ENCODE results near the gene HTR4.

HTR4 gene

GRCh38 chr5:148653836-148654781 lies at the start of gene HTR4:
Gene HTR4, minus strand, starts transcription at chr5:148654527. Its CDS starts 17,513 bp downstream, at chr5:148637014.
- Histone ChIP-seq H3K4me1 (ENCODE audit: control insufficient read depth, insufficient read depth, low read length) (no peaks in the 10 kb centered on the region), H3K4me3 (ENCODE audit: low read length) (no peak within 1 kb of the TSS), H3K9ac (ENCODE audit: low read length) (no peak within 1 kb of the TSS), H3K9me3 (ENCODE audit: control insufficient read depth, low read length) (no peaks in the 10 kb centered on the region), H3K27me3 (ENCODE audit: control insufficient read depth, insufficient read depth, low read length) (peaks cover 30% of the 10 kb centered on the region), H3K36me3 (ENCODE audit: control insufficient read depth, insufficient read depth, low read length) (no peaks in the 10 kb centered on the region)

GRCh38 chr5:148702019-148702596 lies 47.8 kb upstream of the HTR4 start:
- Histone ChIP-seq H3K4me1 (ENCODE audit: control insufficient read depth, insufficient read depth, low read length) (no peaks in the 10 kb centered on the region), H3K9ac (ENCODE audit: low read length) (no peak overlapping the region), H3K27me3 (ENCODE audit: control insufficient read depth, insufficient read depth, low read length) (no peaks in the 10 kb centered on the region), H3K4me3 (ENCODE audit: low read length) (no peak overlapping the region), H3K36me3 (ENCODE audit: control insufficient read depth, insufficient read depth, low read length) (no peaks in the 10 kb centered on the region), H3K9me3 (ENCODE audit: control insufficient read depth, low read length) (no peaks in the 10 kb centered on the region)

- H3K36me3 ChIP-seq (ENCODE audit: control insufficient read depth, insufficient read depth, low read length): no peaks in the 10 kb centered on the region
- no peak overlapping the region for H3K9ac ChIP-seq (ENCODE audit: low read length)
- no peaks in the 10 kb centered on the region for H3K9me3 ChIP-seq (ENCODE audit: control insufficient read depth, low read length)
- no peaks in the 10 kb centered on the region for H3K27me3 ChIP-seq (ENCODE audit: control insufficient read depth, insufficient read depth, low read length)
- no peak overlapping the region for H3K4me3 ChIP-seq (ENCODE audit: low read length)
- H3K4me1 ChIP-seq (ENCODE audit: control insufficient read depth, insufficient read depth, low read length): no peaks in the 10 kb centered on the region
Observed at GRCh38 chr5:148699028-148699427, 44.7 kb upstream of the HTR4 start.

- Histone ChIP-seq H3K9me3 (ENCODE audit: control insufficient read depth, low read length) (no peaks in the 10 kb centered on the region), H3K4me1 (ENCODE audit: control insufficient read depth, insufficient read depth, low read length) (no peaks in the 10 kb centered on the region), H3K36me3 (ENCODE audit: control insufficient read depth, insufficient read depth, low read length) (no peaks in the 10 kb centered on the region), H3K4me3 (ENCODE audit: low read length) (no peak overlapping the region), H3K27me3 (ENCODE audit: control insufficient read depth, insufficient read depth, low read length) (no peaks in the 10 kb centered on the region), H3K9ac (ENCODE audit: low read length) (no peak overlapping the region)
Observed at GRCh38 chr5:148697809-148698196, 43.5 kb upstream of the HTR4 start.

- no peaks in the 10 kb centered on the region for H3K36me3 ChIP-seq (ENCODE audit: control insufficient read depth, insufficient read depth, low read length)
- H3K9ac ChIP-seq (ENCODE audit: low read length): no peak overlapping the region
- H3K27me3 ChIP-seq (ENCODE audit: control insufficient read depth, insufficient read depth, low read length): no peaks in the 10 kb centered on the region
- no peaks in the 10 kb centered on the region for H3K9me3 ChIP-seq (ENCODE audit: control insufficient read depth, low read length)
- H3K4me1 ChIP-seq (ENCODE audit: control insufficient read depth, insufficient read depth, low read length): no peaks in the 10 kb centered on the region
- H3K4me3 ChIP-seq (ENCODE audit: low read length): no peak overlapping the region
Observed at GRCh38 chr5:148697180-148697808, 43.0 kb upstream of the HTR4 start.

GRCh38 chr5:148696187-148697036 lies 42.1 kb upstream of the HTR4 start:
- H3K36me3 ChIP-seq (ENCODE audit: control insufficient read depth, insufficient read depth, low read length): no peaks in the 10 kb centered on the region
- no peak overlapping the region for H3K9ac ChIP-seq (ENCODE audit: low read length)
- no peak overlapping the region for H3K4me3 ChIP-seq (ENCODE audit: low read length)
- H3K4me1 ChIP-seq (ENCODE audit: control insufficient read depth, insufficient read depth, low read length): no peaks in the 10 kb centered on the region
- H3K27me3 ChIP-seq (ENCODE audit: control insufficient read depth, insufficient read depth, low read length): no peaks in the 10 kb centered on the region
- H3K9me3 ChIP-seq (ENCODE audit: control insufficient read depth, low read length): no peaks in the 10 kb centered on the region

- H3K4me3 ChIP-seq (ENCODE audit: low read length): no peak overlapping the region
- no peak overlapping the region for H3K9ac ChIP-seq (ENCODE audit: low read length)
- no peaks in the 10 kb centered on the region for H3K4me1 ChIP-seq (ENCODE audit: control insufficient read depth, insufficient read depth, low read length)
- H3K9me3 ChIP-seq (ENCODE audit: control insufficient read depth, low read length): no peaks in the 10 kb centered on the region
- H3K27me3 ChIP-seq (ENCODE audit: control insufficient read depth, insufficient read depth, low read length): no peaks in the 10 kb centered on the region
- no peaks in the 10 kb centered on the region for H3K36me3 ChIP-seq (ENCODE audit: control insufficient read depth, insufficient read depth, low read length)
Observed at GRCh38 chr5:148690945-148691344, 36.6 kb upstream of the HTR4 start.

- no peaks in the 10 kb centered on the region for H3K36me3 ChIP-seq (ENCODE audit: control insufficient read depth, insufficient read depth, low read length)
- no peak overlapping the region for H3K9ac ChIP-seq (ENCODE audit: low read length)
- H3K4me1 ChIP-seq (ENCODE audit: control insufficient read depth, insufficient read depth, low read length): no peaks in the 10 kb centered on the region
- H3K4me3 ChIP-seq (ENCODE audit: low read length): no peak overlapping the region
- no peaks in the 10 kb centered on the region for H3K9me3 ChIP-seq (ENCODE audit: control insufficient read depth, low read length)
- no peaks in the 10 kb centered on the region for H3K27me3 ChIP-seq (ENCODE audit: control insufficient read depth, insufficient read depth, low read length)
Observed at GRCh38 chr5:148688787-148689186, 34.5 kb upstream of the HTR4 start.

GRCh38 chr5:148687871-148688270 lies 33.5 kb upstream of the HTR4 start:
- H3K4me3 ChIP-seq (ENCODE audit: low read length): no peak overlapping the region
- no peaks in the 10 kb centered on the region for H3K36me3 ChIP-seq (ENCODE audit: control insufficient read depth, insufficient read depth, low read length)
- H3K9me3 ChIP-seq (ENCODE audit: control insufficient read depth, low read length): no peaks in the 10 kb centered on the region
- no peaks in the 10 kb centered on the region for H3K27me3 ChIP-seq (ENCODE audit: control insufficient read depth, insufficient read depth, low read length)
- no peaks in the 10 kb centered on the region for H3K4me1 ChIP-seq (ENCODE audit: control insufficient read depth, insufficient read depth, low read length)
- no peak overlapping the region for H3K9ac ChIP-seq (ENCODE audit: low read length)

- no peak overlapping the region for H3K4me3 ChIP-seq (ENCODE audit: low read length)
- H3K27me3 ChIP-seq (ENCODE audit: control insufficient read depth, insufficient read depth, low read length): no peaks in the 10 kb centered on the region
- no peaks in the 10 kb centered on the region for H3K4me1 ChIP-seq (ENCODE audit: control insufficient read depth, insufficient read depth, low read length)
- no peak overlapping the region for H3K9ac ChIP-seq (ENCODE audit: low read length)
- no peaks in the 10 kb centered on the region for H3K36me3 ChIP-seq (ENCODE audit: control insufficient read depth, insufficient read depth, low read length)
- H3K9me3 ChIP-seq (ENCODE audit: control insufficient read depth, low read length): no peaks in the 10 kb centered on the region
Observed at GRCh38 chr5:148687427-148687826, 33.1 kb upstream of the HTR4 start.

- H3K4me3 ChIP-seq (ENCODE audit: low read length): no peak overlapping the region
- no peaks in the 10 kb centered on the region for H3K4me1 ChIP-seq (ENCODE audit: control insufficient read depth, insufficient read depth, low read length)
- no peaks in the 10 kb centered on the region for H3K27me3 ChIP-seq (ENCODE audit: control insufficient read depth, insufficient read depth, low read length)
- H3K36me3 ChIP-seq (ENCODE audit: control insufficient read depth, insufficient read depth, low read length): no peaks in the 10 kb centered on the region
- H3K9ac ChIP-seq (ENCODE audit: low read length): no peak overlapping the region
- no peaks in the 10 kb centered on the region for H3K9me3 ChIP-seq (ENCODE audit: control insufficient read depth, low read length)
Observed at GRCh38 chr5:148686660-148687059, 32.3 kb upstream of the HTR4 start.

Data from mucosa of stomach (tissue), 1 donor.